H1 (cell line): ENCODE measurements around the gene GRIFIN. TPM values are rescaled to one million over a fixed set of nuclear protein-coding genes. Genes with fewer than 3 reads are reported as not detected.

Source experiments
- CHD2 ChIP-seq: IDR thresholded peaks from 2 replicates; pipeline ENCODE4 v1.6.1; 2012; ENCODE audit warnings: low read length, improper control_type of control experiment
- FOSL1 ChIP-seq: IDR thresholded peaks from 2 replicates; pipeline ENCODE4 v1.6.1; 2011; ENCODE audit warnings: mild to moderate bottlenecking, low read depth, low read length, moderate library complexity; ENCODE audit not compliant: insufficient read depth
- HDAC2 ChIP-seq, 2 experiments: fragments of 300-600 bp in 1 of 2; sonication (generic) in 1 of 2; IDR thresholded peaks; 2 replicates each; pipeline ENCODE4 v1.6.1; 2011 to 2012; ENCODE audit warnings: low read depth in 2 of 2, low read length in 2 of 2, mild to moderate bottlenecking in 2 of 2, moderate library complexity in 2 of 2, borderline replicate concordance in 1 of 2, inconsistent platforms in 1 of 2
- HDAC6 ChIP-seq: IDR thresholded peaks from one replicate; pipeline ENCODE4 v1.7.1; 2012; ENCODE audit warnings: low read depth, mild to moderate bottlenecking, inconsistent platforms, low read length, moderate library complexity
- SP1 ChIP-seq: IDR thresholded peaks from 2 replicates; pipeline ENCODE4 v1.6.1; 2011; ENCODE audit warnings: low read depth, low read length
- YY1 ChIP-seq: IDR thresholded peaks from 2 replicates; pipeline ENCODE4 v1.6.1; 2011; ENCODE audit warnings: low read depth, mild to moderate bottlenecking, low read length
- polyA plus RNA-seq, 7 experiments: library from polyadenylated mRNA; depleted of rRNA in 3 of 7; stranded (reverse) in 5 of 7; unstranded in 2 of 7; fragments of >200 nt in 5 of 7; fragments of 200-250 nt in 2 of 7; gene quantifications; 1 replicate in 5 of 7; 2 replicates in 1 of 7; 4 replicates in 1 of 7; pipeline versions ENCODE4 v1.2.1 to v1.2.3, GENCODE V29; 2011 to 2013; ENCODE audit warnings: missing spikeins in 2 of 7, mixed read lengths in 2 of 7
- total RNA-seq: library from RNA; stranded (reverse); fragmentation: NEBNext Ultra II Directional; extraction: Animal tissue kit (Norgen Biotek cat#: 25700); gene quantifications from 2 replicates; pipeline ENCODE4 v1.2.1, GENCODE V29; 2021

GRIFIN gene
- total and polyA plus RNA-seq, 2 of the 8 experiments (the other 6 are each of a cell fraction or from before 2014, with no cell fraction given), result not detected

- no peak for TF ChIP-seq HDAC2 (IDR thresholded peaks at IDR 0.05; ENCODE audit: borderline replicate concordance in 1 of 2, low read depth in 2 of 2, low read length in 2 of 2)
- TF ChIP-seq FOSL1, result no peak
- no peak for TF ChIP-seq CHD2
- no peak for TF ChIP-seq YY1
- no peak for TF ChIP-seq HDAC6
- no peak for TF ChIP-seq SP1
Observed at GRCh38 chr7:2476298-2476697, at the start of gene GRIFIN (continued).
